RWPE1 (cell line): ENCODE measurements around the gene PODXL.
"Not testable (repeated sequence)": the region's sequence is repeated elsewhere in the genome, so short reads cannot be mapped to it uniquely, and the experiment has no call there.

ENCODE experiments used
- CTCF ChIA-PET: fragments of 350-600 bp; sonication (Branson Sonifier 250); formaldehyde crosslinking; extraction: SDS; loops from one replicate; lab custom pipeline; 2021; lab: Yijun Ruan, JAX
- POLR2A ChIA-PET: fragments of 400-600 bp; formaldehyde crosslinking; extraction: SDS; loops from one replicate; lab custom pipeline; 2020; ENCODE audit warnings: antibody characterized with exemption; ENCODE audit not compliant: low non-redundant PET; lab: Yijun Ruan, JAX
- DNase-seq: peaks from one replicate; pipeline ENCODE4 v3.0.0; 2012; ENCODE audit warnings: low spot score
- H3K27ac ChIP-seq: fragments of 450-650 bp; 2 replicates; pipeline ENCODE4 v1.5.1; 2017
- CTCF ChIP-seq: fragments of 450-650 bp; conservative IDR thresholded peaks from 2 replicates; pipeline ENCODE4 v1.5.1; 2017; ENCODE audit warnings: low read depth, mild to moderate bottlenecking

PODXL gene

GRCh38 chr7:131467788-131468187 lies 88.6 kb downstream of the PODXL start:
- no peak overlapping the region for H3K27ac ChIP-seq
- TF ChIP-seq CTCF, result no peak
- ChIA-PET CTCF (interaction anchor here (0.5 kb wide), 1 partner anchor 97 kb away, joined by 4 read pairs; no protein-coding TSS in a partner anchor), POLR2A (no interaction called here)
- DNase-seq, result no peak

GRCh38 chr7:131466735-131467365 lies 89.6 kb downstream of the PODXL start:
- no peak for TF ChIP-seq CTCF
- ChIA-PET CTCF (no interaction called here), POLR2A (no interaction called here)
- H3K27ac ChIP-seq, result no peak overlapping the region
- DNase-seq, result no peak

GRCh38 chr7:131462715-131463114 lies 93.7 kb downstream of the PODXL start:
- POLR2A ChIA-PET, H3K27ac ChIP-seq, CTCF ChIA-PET, DNase-seq: not testable (repeated sequence)

- H3K27ac ChIP-seq, result no peak overlapping the region
- no peak for DNase-seq
- ChIA-PET POLR2A (no interaction called here), CTCF (no interaction called here)
- no peak for TF ChIP-seq CTCF
Measured at GRCh38 chr7:131462059-131462458, 94.4 kb downstream of the PODXL start.

GRCh38 chr7:131459256-131459655 lies 97.2 kb downstream of the PODXL start:
- DNase-seq, result peak; percentile 9
- no peak for TF ChIP-seq CTCF
- H3K27ac ChIP-seq, result no peak overlapping the region
- ChIA-PET POLR2A (no interaction called here), CTCF (no interaction called here)

GRCh38 chr7:131456338-131456737 lies 100.1 kb downstream of the PODXL start:
- ChIA-PET POLR2A (no interaction called here), CTCF (no interaction called here)
- H3K27ac ChIP-seq, result no peak overlapping the region
- TF ChIP-seq CTCF, result no peak
- no peak for DNase-seq

GRCh38 chr7:131455546-131455945 lies 100.9 kb downstream of the PODXL start:
- POLR2A ChIA-PET, result no interaction called here
- TF ChIP-seq CTCF, result no peak
- no peak overlapping the region for H3K27ac ChIP-seq
- CTCF ChIA-PET, result no interaction called here
- no peak for DNase-seq
